ENCODE data around the gene ZNF568. TPM values are rescaled to one million over a fixed set of nuclear protein-coding genes. Genes with fewer than 3 reads are reported as not detected.
A peak's percentile ranks its signal among the peaks of the same experiment; 100 is the strongest.

ZNF568 gene
- total RNA-seq, 1 donor from 2014 or later, result 35.4 TPM

GRCh38 chr19:36999313-36999712 is 83.2 kb downstream of the ZNF568 start:
- no peak for DNase-seq

GRCh38 chr19:37007587-37008220 is 91.6 kb downstream of the ZNF568 start:
- DNase-seq, result peak; percentile 81

- no peak for DNase-seq
These were observed 93.7 kb downstream of the ZNF568 start for GRCh38 chr19:37009871-37010270.

- DNase-seq, result no peak
These were observed 96.1 kb downstream of the ZNF568 start for GRCh38 chr19:37012093-37012745.

- DNase-seq, result no peak
These were observed 98.3 kb downstream of the ZNF568 start for GRCh38 chr19:37014456-37014855.

- no peak for DNase-seq
These were observed 129.0 kb downstream of the ZNF568 start for GRCh38 chr19:37045140-37045539.

Other genes starting within 250 kb of the ZNF568 start
- 10.5 TPM for gene ZNF461, start 249.5 kb upstream of the ZNF568 start, total RNA-seq
- 15.4 TPM for gene ZNF567, start 228.7 kb upstream of the ZNF568 start, total RNA-seq
- 4.2 TPM for gene ZNF850, start 143.5 kb upstream of the ZNF568 start, total RNA-seq
- gene ZNF790, start 77.9 kb upstream of the ZNF568 start, total RNA-seq, result 23.5 TPM
- gene ZNF345, start 65.5 kb upstream of the ZNF568 start, total RNA-seq, result 9.6 TPM
- 5.4 TPM for gene ZNF829, start within 50 bp of the ZNF568 start, total RNA-seq
- 28.2 TPM for gene ZNF420, start 162.1 kb downstream of the ZNF568 start, total RNA-seq